ENCODE measurements around the gene CDH1. TPM values are rescaled to one million over a fixed set of nuclear protein-coding genes. Genes with fewer than 3 reads are reported as not detected.

Gene CDH1
- total RNA-seq, 2 experiments from 2014 or later = 0.31 to 0.49 TPM

DNA sequence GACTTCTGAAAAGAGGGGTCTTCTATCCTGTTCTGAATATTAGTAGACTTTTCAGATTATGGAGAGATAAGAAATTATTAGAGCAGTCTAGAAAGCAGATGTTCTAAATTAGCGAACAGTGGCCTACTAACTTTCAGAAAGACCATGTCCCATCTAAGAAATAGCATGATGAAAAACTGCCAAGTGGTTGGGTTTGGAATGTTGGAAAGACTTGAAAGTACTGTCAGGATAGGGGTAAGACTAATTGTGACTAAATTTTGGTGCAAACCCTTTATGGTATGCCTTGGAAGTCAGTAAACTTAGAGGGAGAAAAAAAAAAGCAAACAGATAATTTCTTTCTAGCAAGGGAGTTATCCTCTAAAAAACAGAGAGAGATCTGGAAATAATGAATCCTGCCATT is 147.3 kb downstream of the CDH1 start:
- POLR2A ChIA-PET = no interaction called here
- Mint-ChIP-seq H3K36me3 (ENCODE audit: low read depth) (peaks cover 60% of the 10 kb centered on the region), H3K27ac (no peak overlapping the region), H3K4me1 (ENCODE audit: low read depth) (no peaks in the 10 kb centered on the region), H3K4me3 (no peak overlapping the region), H3K27me3 (no peaks in the 10 kb centered on the region), H3K9me3 (no peaks in the 10 kb centered on the region)
- TF ChIP-seq, protein P1, sequence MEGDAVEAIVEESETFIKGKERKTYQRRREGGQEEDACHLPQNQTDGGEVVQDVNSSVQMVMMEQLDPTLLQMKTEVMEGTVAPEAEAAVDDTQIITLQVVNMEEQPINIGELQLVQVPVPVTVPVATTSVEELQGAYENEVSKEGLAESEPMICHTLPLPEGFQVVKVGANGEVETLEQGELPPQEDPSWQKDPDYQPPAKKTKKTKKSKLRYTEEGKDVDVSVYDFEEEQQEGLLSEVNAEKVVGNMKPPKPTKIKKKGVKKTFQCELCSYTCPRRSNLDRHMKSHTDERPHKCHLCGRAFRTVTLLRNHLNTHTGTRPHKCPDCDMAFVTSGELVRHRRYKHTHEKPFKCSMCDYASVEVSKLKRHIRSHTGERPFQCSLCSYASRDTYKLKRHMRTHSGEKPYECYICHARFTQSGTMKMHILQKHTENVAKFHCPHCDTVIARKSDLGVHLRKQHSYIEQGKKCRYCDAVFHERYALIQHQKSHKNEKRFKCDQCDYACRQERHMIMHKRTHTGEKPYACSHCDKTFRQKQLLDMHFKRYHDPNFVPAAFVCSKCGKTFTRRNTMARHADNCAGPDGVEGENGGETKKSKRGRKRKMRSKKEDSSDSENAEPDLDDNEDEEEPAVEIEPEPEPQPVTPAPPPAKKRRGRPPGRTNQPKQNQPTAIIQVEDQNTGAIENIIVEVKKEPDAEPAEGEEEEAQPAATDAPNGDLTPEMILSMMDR (IDR thresholded peaks at IDR 0.05) = no peak
- H3K27ac ChIP-seq (ENCODE audit: low read depth in 1 of 2, low read length in 2 of 2) = no peak overlapping the region
- no peaks in the 10 kb centered on the region for H3K4me1 ChIP-seq (ENCODE audit: insufficient read depth, low read length)
- no peaks in the 10 kb centered on the region for H3K27me3 ChIP-seq (ENCODE audit: control insufficient read depth in 1 of 2, insufficient read depth in 2 of 2, low read length in 2 of 2)
- intact Hi-C loops (cut with DNase I, micrococcal nuclease) = loop anchor here in 1 of 2 experiments (5.0 kb wide), 1 partner anchor 48 kb away; no protein-coding TSS in a partner anchor
- H3K4me3 ChIP-seq (ENCODE audit: low read length) = no peak overlapping the region
- CTCF ChIA-PET = no interaction called here
- no peaks in the 10 kb centered on the region for H3K9me3 ChIP-seq (ENCODE audit: control insufficient read depth in 1 of 2, insufficient read depth in 1 of 2, low read length in 2 of 2)
- ATAC-seq (ENCODE audit: poor library complexity) = no peak
- no peak for DNase-seq
- H3K36me3 ChIP-seq (ENCODE audit: insufficient read depth, low read length) = peaks cover 19% of the 10 kb centered on the region

Other genes with a start within 250 kb of the CDH1 start
- gene ZFP90, start 198.0 kb upstream of the CDH1 start, total RNA-seq = 10 to 100 TPM; 23.3 to 24.3 TPM
- gene CDH3, start 92.0 kb upstream of the CDH1 start, total RNA-seq = under 1 TPM; 0.22 to 0.74 TPM
- 10 to 100 TPM; 17.1 to 18.1 TPM for gene TANGO6, start 106.2 kb downstream of the CDH1 start, total RNA-seq